ENCODE results near the gene STAC. TPM values are rescaled to one million over a fixed set of nuclear protein-coding genes. Genes with fewer than 3 reads are reported as not detected.

STAC gene
- total and polyA plus RNA-seq, 4 donors: 9.1 to 14.2 (median 12.0) TPM

DNA sequence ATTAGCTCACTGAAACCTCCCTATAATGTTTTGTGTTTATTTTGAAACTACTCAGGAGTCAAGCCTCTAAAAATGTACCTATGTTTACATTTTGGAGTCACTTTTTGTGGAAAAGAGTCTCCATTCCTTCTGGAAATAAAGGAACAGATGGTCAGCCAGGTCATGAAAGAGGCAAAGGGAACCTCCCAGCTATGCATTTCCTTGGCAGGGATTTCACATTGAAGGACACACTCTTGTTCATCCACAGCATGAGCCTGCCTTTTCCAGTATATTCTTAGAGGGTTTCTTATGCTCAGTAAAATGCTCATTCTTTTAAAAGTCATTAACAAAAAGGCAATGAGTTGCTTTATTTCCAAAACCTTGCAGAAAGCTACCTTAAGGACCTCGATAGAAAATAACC is 20.8 kb downstream of the STAC start:
- H3K27me3 ChIP-seq (ENCODE audit: control insufficient read depth in 1 of 2, insufficient read depth in 2 of 2, low read length in 1 of 2): no peaks in the 10 kb centered on the region
- no peak overlapping the region for H3K27ac ChIP-seq (ENCODE audit: low read depth in 1 of 2, low read length in 2 of 2)
- no peak for ATAC-seq (ENCODE audit: low FRiP score)
- no peaks in the 10 kb centered on the region for H3K4me1 ChIP-seq (ENCODE audit: control insufficient read depth in 1 of 2, insufficient read depth in 2 of 2, low read length in 2 of 2)
- WGBS, 2 donors: 94 to 95% methylated on average over 1 of the region's 1 CpG
- H3K4me3 ChIP-seq (ENCODE audit: low read length in 2 of 2): no peak overlapping the region
- no peaks in the 10 kb centered on the region for H3K9me3 ChIP-seq (ENCODE audit: control insufficient read depth, low read length)
- intact Hi-C loops (cut with DNase I): no loop called here
- peaks cover 0 to 3% of the 10 kb centered on the region in 2 donors for H3K36me3 ChIP-seq (ENCODE audit: control insufficient read depth in 1 of 2, insufficient read depth in 2 of 2, low read length in 1 of 2)
- DNase-seq: no peak

DNA sequence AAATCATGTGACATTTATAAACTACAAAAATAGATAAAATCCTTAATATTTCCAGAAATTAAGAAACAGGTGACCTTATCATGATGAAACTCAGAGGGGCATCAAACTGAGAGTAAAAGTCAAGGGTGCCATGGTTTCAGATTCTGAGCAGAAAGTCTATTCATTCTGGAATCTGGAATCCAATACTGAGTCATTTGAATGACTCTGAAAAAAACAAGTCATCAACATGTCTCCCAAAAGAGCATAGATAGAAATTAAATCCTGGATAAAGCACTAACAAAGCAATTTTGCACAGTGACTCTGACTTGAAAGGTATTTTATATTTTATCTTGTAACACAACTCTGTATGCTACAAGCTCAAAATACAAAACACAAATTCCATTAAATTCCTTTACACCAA is 23.4 kb downstream of the STAC start:
- ATAC-seq (ENCODE audit: low FRiP score) (no peak), DNase-seq (no peak)
- Histone ChIP-seq H3K4me1 (ENCODE audit: control insufficient read depth in 1 of 2, insufficient read depth in 2 of 2, low read length in 2 of 2) (no peaks in the 10 kb centered on the region), H3K9me3 (ENCODE audit: control insufficient read depth, low read length) (no peaks in the 10 kb centered on the region), H3K27ac (ENCODE audit: low read depth in 1 of 2, low read length in 2 of 2) (no peak overlapping the region), H3K4me3 (ENCODE audit: low read length in 2 of 2) (no peak overlapping the region), H3K27me3 (ENCODE audit: control insufficient read depth in 1 of 2, insufficient read depth in 2 of 2, low read length in 1 of 2) (no peaks in the 10 kb centered on the region), H3K36me3 (ENCODE audit: control insufficient read depth in 1 of 2, insufficient read depth in 2 of 2, low read length in 1 of 2) (peaks cover 0 to 3% of the 10 kb centered on the region in 2 donors)
- intact Hi-C loops (cut with DNase I): no loop called here

DNA sequence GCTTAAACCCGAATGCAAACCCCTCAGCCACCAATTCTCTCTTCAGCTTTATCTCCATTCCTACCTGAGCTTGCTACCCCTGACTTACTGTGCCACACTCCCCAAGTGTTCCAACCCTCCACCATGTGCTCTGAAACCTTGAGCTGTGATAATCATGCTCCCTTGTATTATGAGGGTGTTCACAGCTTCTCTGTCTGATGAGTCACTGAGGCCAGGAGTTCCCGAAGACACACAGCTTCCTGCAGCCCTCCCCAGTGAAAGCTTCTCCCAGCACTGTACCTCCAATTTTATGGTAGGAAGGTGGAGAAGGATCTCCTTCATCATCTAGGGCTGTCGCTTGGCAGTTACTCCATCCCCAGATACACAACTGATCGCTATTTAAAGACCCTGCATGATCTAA is 24.9 kb downstream of the STAC start:
- Histone ChIP-seq H3K36me3 (ENCODE audit: control insufficient read depth in 1 of 2, insufficient read depth in 2 of 2, low read length in 1 of 2) (peaks cover 0 to 3% of the 10 kb centered on the region in 2 donors), H3K27me3 (ENCODE audit: control insufficient read depth in 1 of 2, insufficient read depth in 2 of 2, low read length in 1 of 2) (no peaks in the 10 kb centered on the region), H3K4me3 (ENCODE audit: low read length in 2 of 2) (no peak overlapping the region), H3K9me3 (ENCODE audit: control insufficient read depth, low read length) (no peaks in the 10 kb centered on the region), H3K27ac (ENCODE audit: low read depth in 1 of 2, low read length in 2 of 2) (no peak overlapping the region), H3K4me1 (ENCODE audit: control insufficient read depth in 1 of 2, insufficient read depth in 2 of 2, low read length in 2 of 2) (no peaks in the 10 kb centered on the region)
- intact Hi-C loops (cut with DNase I): no loop called here
- ATAC-seq (ENCODE audit: low FRiP score): no peak
- 95 to 98% methylated on average over 4 of the region's 4 CpGs for WGBS, 2 donors
- no peak for DNase-seq

DNA sequence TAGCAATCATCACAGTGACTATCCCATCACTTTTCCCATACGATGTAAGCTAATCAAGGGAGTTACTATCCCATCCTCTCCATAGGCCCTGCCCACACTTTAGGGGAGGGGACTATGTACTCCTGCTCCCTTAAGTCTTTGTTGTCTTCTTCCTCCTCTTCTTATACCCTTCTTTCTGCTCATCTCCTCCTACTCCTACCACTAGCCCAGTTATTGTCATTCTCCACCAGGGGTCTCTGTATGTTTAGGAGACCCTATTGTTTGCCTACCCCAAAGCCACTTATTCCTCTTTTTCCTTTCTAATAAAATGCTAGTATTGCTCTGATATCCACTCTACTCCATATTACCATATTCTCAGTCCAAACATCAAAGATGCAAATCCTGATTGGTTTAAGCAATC is 27.8 kb downstream of the STAC start:
- ATAC-seq (ENCODE audit: low FRiP score): no peak
- Histone ChIP-seq H3K36me3 (ENCODE audit: control insufficient read depth in 1 of 2, insufficient read depth in 2 of 2, low read length in 1 of 2) (peaks cover 0 to 6% of the 10 kb centered on the region in 2 donors), H3K27ac (ENCODE audit: low read depth in 1 of 2, low read length in 2 of 2) (no peak overlapping the region), H3K27me3 (ENCODE audit: control insufficient read depth in 1 of 2, insufficient read depth in 2 of 2, low read length in 1 of 2) (no peaks in the 10 kb centered on the region), H3K9me3 (ENCODE audit: control insufficient read depth, low read length) (no peaks in the 10 kb centered on the region), H3K4me3 (ENCODE audit: low read length in 2 of 2) (no peak overlapping the region), H3K4me1 (ENCODE audit: control insufficient read depth in 1 of 2, insufficient read depth in 2 of 2, low read length in 2 of 2) (no peaks in the 10 kb centered on the region)
- DNase-seq: no peak
- intact Hi-C loops (cut with DNase I): no loop called here
- 82 to 90% methylated on average over 1 of the region's 1 CpG for WGBS, 2 donors

DNA sequence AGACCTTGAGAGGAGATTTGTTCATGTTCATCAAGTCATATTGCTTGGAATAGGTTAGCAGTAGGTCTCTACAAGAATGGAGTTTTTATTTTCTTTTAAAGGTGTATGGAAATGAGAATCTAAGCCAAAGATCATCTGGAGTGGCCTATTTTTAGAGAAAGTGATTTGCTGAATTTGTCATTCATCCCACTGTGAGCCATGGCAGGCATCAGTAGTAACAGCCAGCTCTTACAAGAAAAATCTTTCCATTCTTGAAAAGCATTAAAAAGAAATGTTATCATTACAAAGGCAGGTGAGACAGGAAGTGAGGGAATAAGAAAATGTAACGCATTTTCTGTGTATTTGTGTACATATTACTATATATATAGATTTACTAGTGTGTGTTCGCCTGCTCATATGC is 29.6 kb downstream of the STAC start:
- ATAC-seq (ENCODE audit: low FRiP score) (no peak), DNase-seq (no peak)
- Histone ChIP-seq H3K27me3 (ENCODE audit: control insufficient read depth in 1 of 2, insufficient read depth in 2 of 2, low read length in 1 of 2) (no peaks in the 10 kb centered on the region), H3K4me1 (ENCODE audit: control insufficient read depth in 1 of 2, insufficient read depth in 2 of 2, low read length in 2 of 2) (no peaks in the 10 kb centered on the region), H3K36me3 (ENCODE audit: control insufficient read depth in 1 of 2, insufficient read depth in 2 of 2, low read length in 1 of 2) (peaks cover 0 to 6% of the 10 kb centered on the region in 2 donors), H3K9me3 (ENCODE audit: control insufficient read depth, low read length) (no peaks in the 10 kb centered on the region), H3K4me3 (ENCODE audit: low read length in 2 of 2) (no peak overlapping the region), H3K27ac (ENCODE audit: low read depth in 1 of 2, low read length in 2 of 2) (no peak overlapping the region)
- 65 to 77% methylated on average over 2 of the region's 2 CpGs for WGBS, 2 donors
- intact Hi-C loops (cut with DNase I): no loop called here

DNA sequence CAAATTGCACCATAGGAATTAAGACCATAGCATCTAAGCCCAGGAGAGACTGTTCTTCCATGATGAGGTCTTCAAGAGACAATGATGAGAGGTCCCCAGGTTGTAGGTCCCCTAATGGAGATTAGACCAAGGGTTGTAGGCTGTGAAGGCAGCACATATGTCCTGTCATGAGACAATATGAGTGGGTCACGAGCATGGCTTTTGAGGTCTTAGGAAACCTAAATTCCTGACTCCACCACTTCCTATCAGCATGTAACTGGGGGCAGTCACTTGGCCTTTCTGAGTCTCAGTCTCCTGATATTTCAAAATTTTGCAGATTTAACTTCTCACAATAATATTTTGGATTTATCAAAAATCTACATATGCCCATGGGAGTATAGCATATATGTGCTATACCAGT is 31.3 kb downstream of the STAC start:
- Histone ChIP-seq H3K27ac (ENCODE audit: low read depth in 1 of 2, low read length in 2 of 2) (no peak overlapping the region), H3K4me3 (ENCODE audit: low read length in 2 of 2) (no peak overlapping the region), H3K9me3 (ENCODE audit: control insufficient read depth, low read length) (peaks cover 2% of the 10 kb centered on the region), H3K27me3 (ENCODE audit: control insufficient read depth in 1 of 2, insufficient read depth in 2 of 2, low read length in 1 of 2) (no peaks in the 10 kb centered on the region), H3K36me3 (ENCODE audit: control insufficient read depth in 1 of 2, insufficient read depth in 2 of 2, low read length in 1 of 2) (peaks cover 0 to 3% of the 10 kb centered on the region in 2 donors), H3K4me1 (ENCODE audit: control insufficient read depth in 1 of 2, insufficient read depth in 2 of 2, low read length in 2 of 2) (no peaks in the 10 kb centered on the region)
- 94 to 95% methylated on average over 1 of the region's 1 CpG for WGBS, 2 donors
- intact Hi-C loops (cut with DNase I): no loop called here
- ATAC-seq (ENCODE audit: low FRiP score) (no peak), DNase-seq (no peak)

DNA sequence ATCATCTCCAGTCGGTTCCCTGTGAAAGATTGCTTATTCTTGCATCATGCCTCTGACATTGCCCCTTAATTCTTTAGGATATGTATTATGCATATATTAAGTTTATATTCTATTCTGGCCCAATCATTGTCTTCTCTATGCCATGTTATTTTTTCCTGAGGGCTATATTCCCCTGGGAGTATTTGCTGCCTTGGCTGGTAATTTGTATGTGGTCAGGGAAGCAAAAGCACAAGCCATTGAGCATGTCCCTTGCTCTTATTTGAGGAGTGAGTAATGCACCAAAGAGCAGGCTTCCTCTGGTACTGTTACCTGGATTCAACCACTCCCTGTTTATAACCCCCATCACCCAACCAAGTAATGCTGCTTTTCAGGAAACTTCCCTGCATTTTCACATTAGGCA is 36.3 kb downstream of the STAC start:
- WGBS, 2 donors: 97 to 100% methylated on average over 1 of the region's 1 CpG
- Histone ChIP-seq H3K4me3 (ENCODE audit: low read length in 2 of 2) (no peak overlapping the region), H3K27me3 (ENCODE audit: control insufficient read depth in 1 of 2, insufficient read depth in 2 of 2, low read length in 1 of 2) (no peaks in the 10 kb centered on the region), H3K36me3 (ENCODE audit: control insufficient read depth in 1 of 2, insufficient read depth in 2 of 2, low read length in 1 of 2) (peaks cover 0 to under 1% of the 10 kb centered on the region in 2 donors), H3K27ac (ENCODE audit: low read depth in 1 of 2, low read length in 2 of 2) (no peak overlapping the region), H3K9me3 (ENCODE audit: control insufficient read depth, low read length) (peaks cover 2% of the 10 kb centered on the region), H3K4me1 (ENCODE audit: control insufficient read depth in 1 of 2, insufficient read depth in 2 of 2, low read length in 2 of 2) (no peaks in the 10 kb centered on the region)
- DNase-seq (no peak), ATAC-seq (ENCODE audit: low FRiP score) (no peak)
- intact Hi-C loops (cut with DNase I): no loop called here

DNA sequence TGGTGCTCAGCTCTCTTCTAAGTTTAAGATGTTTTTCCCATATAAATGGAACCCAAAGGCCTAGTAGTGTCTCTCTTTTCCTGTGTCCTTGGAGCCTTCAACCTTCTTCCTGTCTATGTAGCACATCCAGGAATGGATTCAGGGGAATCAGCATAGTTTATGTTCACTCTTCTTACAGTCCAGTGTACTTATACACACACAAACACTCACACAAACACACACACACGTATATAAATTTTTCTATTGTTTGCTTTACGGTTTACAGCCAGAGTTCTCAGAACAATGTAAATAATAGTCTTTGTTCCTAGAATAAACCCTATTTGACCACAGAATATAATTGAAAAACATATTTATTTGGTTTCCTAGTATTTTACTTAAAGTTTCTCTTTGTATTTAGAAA is 36.9 kb downstream of the STAC start:
- no peak overlapping the region for H3K27ac ChIP-seq (ENCODE audit: low read depth in 1 of 2, low read length in 2 of 2)
- intact Hi-C loops (cut with DNase I): no loop called here
- H3K4me1 ChIP-seq (ENCODE audit: control insufficient read depth in 1 of 2, insufficient read depth in 2 of 2, low read length in 2 of 2): no peaks in the 10 kb centered on the region
- ATAC-seq (ENCODE audit: low FRiP score): no peak
- peaks cover 2% of the 10 kb centered on the region for H3K9me3 ChIP-seq (ENCODE audit: control insufficient read depth, low read length)
- no peaks in the 10 kb centered on the region for H3K27me3 ChIP-seq (ENCODE audit: control insufficient read depth in 1 of 2, insufficient read depth in 2 of 2, low read length in 1 of 2)
- no peaks in the 10 kb centered on the region for H3K36me3 ChIP-seq (ENCODE audit: control insufficient read depth in 1 of 2, insufficient read depth in 2 of 2, low read length in 1 of 2)
- no peak overlapping the region for H3K4me3 ChIP-seq (ENCODE audit: low read length in 2 of 2)
- 74 to 77% methylated on average over 2 of the region's 2 CpGs for WGBS, 2 donors
- DNase-seq: no peak

DNA sequence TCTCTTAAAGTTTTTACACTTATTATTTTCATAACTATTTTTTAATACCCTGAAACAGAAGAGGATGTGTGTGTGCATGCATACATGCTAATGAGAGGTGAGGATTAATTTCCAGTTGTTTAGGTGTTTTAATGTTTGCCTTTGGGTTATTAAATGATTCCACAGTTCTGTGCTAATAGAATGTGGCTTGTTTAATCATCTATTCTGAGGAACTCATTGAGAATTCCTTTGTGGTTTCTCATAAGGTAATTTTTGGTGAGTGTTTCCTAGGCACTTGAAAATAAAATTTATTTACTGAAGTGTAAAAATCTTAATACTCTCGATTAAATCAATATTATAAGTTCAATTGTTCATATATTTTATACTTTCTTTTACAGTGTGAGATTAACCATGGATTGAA is 38.0 kb downstream of the STAC start:
- ATAC-seq (ENCODE audit: low FRiP score) (no peak), DNase-seq (no peak)
- H3K4me3 ChIP-seq (ENCODE audit: low read length in 2 of 2): no peak overlapping the region
- no peaks in the 10 kb centered on the region for H3K36me3 ChIP-seq (ENCODE audit: control insufficient read depth in 1 of 2, insufficient read depth in 2 of 2, low read length in 1 of 2)
- intact Hi-C loops (cut with DNase I): no loop called here
- H3K27ac ChIP-seq (ENCODE audit: low read depth in 1 of 2, low read length in 2 of 2): no peak overlapping the region
- 95 to 97% methylated on average over 1 of the region's 1 CpG for WGBS, 2 donors
- peaks cover 2% of the 10 kb centered on the region for H3K9me3 ChIP-seq (ENCODE audit: control insufficient read depth, low read length)
- H3K27me3 ChIP-seq (ENCODE audit: control insufficient read depth in 1 of 2, insufficient read depth in 2 of 2, low read length in 1 of 2): no peaks in the 10 kb centered on the region
- no peaks in the 10 kb centered on the region for H3K4me1 ChIP-seq (ENCODE audit: control insufficient read depth in 1 of 2, insufficient read depth in 2 of 2, low read length in 2 of 2)

Measured in aorta (tissue), 5 donors.